HG03159 (cell line): ENCODE measurements around the gene ATP13A3.
"Not testable (repeated sequence)": the region's sequence is repeated elsewhere in the genome, so short reads cannot be mapped to it uniquely, and the experiment has no call there.

ENCODE experiments used
- ATAC-seq: cut with Tn5 transposase; IDR thresholded peaks from one replicate; pipeline ENCODE4 v1.9.1; 2021; ENCODE audit warnings: mild to moderate bottlenecking, moderate library complexity; ENCODE audit not compliant: unreplicated experiment

Gene ATP13A3

DNA sequence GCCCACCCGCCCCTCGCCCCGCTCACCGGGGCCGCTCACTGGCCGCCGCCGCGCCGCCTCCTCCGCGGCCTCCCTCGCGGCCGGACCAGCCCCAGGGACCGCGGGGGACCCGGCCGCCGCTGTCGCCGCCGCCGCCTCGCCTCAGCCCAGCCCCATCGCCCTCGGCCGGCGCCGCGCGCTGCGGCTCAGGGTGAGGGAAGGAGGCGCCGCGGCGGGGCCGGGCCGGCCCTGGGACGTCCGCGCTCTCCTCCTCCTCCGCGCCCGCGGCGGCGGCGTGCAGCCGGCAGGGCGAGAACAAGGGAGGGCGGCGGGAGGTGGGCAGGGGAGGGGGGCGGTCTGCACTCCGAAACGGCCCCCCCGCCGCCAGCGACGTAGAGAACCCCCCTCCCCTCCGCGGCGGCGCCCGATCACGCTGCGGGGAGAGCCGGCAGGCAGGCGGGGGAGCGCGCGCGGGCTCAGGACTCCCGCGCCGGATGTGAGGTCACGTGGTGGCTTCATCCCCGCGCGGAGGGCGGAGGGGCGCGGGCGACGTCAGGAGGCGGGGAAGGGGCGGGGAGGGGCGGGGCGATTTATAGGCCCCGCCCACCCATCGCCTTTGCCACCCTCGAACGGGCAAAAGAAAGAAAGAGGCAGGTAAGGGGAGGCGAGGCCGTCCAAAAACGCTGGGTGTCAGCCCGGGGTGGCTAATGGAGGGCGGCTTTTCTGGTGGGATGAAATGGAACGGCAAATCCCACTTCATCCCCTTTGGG, at the start of gene ATP13A3:
Gene ATP13A3, minus strand, starts transcription at position 463 of the 749 bp plus-strand sequence. CDS start 24,812 bp downstream, outside the sequence.
- ATAC-seq: peak; percentile 67

DNA sequence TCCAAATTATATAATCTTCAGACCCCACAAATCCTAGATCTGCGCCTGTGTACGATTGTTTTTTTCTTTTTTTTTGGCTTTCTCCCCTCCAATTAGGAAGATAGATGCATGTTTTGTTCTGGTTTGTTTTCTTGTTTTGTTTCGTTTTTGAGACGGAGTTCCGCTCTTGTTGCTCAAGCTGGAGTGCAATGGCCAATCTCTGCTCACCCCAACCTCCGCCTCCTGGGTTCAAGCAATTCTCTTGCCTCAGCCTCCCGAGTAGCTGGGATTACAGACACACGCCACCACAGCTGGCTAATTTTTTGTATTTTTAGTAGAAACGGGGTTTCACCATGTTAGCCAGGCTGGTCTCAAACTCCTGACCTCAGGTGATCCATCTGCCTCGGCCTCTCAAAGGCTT, 48.4 kb upstream of the ATP13A3 start:
- not testable (repeated sequence) for ATAC-seq

- no peak for ATAC-seq
These were observed 47.4 kb upstream of the ATP13A3 start for GRCh38 chr3:194534243-194534642.

DNA sequence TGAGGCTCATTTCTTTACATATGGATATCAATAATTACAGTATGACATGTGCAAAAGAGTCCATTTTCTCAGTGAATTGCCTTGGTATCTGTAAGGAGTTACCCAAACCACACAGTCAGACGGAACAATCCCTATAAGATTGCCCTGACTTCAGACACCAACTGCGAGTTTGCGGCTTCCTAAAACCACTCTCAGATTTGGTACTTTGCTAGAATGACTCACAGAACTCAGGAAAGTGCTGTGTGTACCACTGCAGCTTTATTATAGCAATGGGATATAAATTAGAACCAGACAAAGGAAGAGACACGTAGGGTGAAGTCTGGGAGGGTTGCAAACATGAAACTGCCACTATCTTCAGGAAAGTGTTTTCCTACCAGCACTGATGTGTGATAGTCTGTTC, 45.8 kb upstream of the ATP13A3 start:
- ATAC-seq: no peak

DNA sequence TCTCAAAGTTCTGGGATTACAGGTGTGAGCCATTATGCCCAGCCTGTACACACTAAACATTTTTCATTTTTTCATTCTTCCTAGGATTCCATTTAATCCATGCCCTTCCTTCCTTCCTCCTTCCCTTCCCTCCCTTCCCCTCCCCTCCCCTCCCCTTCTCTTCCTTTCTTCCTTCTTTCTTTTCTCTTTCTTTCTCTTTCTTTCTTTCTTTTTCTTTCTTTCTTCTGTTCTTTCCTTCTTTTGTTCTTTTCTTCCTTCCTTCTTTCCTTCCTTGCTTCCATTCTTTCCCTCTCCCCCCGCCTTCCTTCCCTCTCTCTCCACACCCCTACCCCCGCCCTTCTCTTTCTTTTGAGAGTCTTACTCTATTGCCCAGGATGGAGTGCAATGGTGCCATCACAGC, 40.9 kb upstream of the ATP13A3 start:
- no peak for ATAC-seq

- ATAC-seq: no peak
These were observed 39.4 kb upstream of the ATP13A3 start for GRCh38 chr3:194526164-194526563.

GRCh38 chr3:194522579-194523046, 35.8 kb upstream of the ATP13A3 start:
- no peak for ATAC-seq

- ATAC-seq: no peak
These were observed 34.9 kb upstream of the ATP13A3 start for GRCh38 chr3:194521510-194522260.

DNA sequence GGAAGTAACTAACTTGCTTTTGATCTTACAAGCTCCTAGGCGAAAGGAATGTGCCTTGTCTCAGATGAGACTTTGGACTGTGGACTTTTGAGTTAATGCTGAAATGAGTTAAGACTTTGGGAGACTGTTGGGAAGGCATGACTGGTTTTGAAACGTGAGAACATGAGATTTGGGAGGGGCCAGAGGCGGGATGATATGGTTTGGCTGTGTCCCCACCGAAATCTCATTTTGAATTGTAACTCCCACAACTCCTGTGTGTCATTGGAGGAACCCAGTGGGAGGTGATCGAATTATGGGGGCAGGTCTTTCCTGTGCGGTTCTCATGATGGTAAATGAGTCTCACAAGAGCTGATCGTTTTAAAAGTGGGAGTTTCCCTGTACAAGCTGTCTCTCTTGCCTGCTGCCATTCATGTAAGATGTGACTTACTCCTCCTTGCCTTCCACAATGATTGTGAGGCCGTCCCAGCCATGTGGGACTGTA, 33.9 kb upstream of the ATP13A3 start:
- not testable (repeated sequence) for ATAC-seq

- ATAC-seq: not testable (repeated sequence)
These were observed 33.4 kb upstream of the ATP13A3 start for GRCh38 chr3:194520201-194520600.

- ATAC-seq: no peak
These were observed 31.9 kb upstream of the ATP13A3 start for GRCh38 chr3:194518652-194519051.

GRCh38 chr3:194517333-194517732, 30.5 kb upstream of the ATP13A3 start:
- ATAC-seq: no peak

DNA sequence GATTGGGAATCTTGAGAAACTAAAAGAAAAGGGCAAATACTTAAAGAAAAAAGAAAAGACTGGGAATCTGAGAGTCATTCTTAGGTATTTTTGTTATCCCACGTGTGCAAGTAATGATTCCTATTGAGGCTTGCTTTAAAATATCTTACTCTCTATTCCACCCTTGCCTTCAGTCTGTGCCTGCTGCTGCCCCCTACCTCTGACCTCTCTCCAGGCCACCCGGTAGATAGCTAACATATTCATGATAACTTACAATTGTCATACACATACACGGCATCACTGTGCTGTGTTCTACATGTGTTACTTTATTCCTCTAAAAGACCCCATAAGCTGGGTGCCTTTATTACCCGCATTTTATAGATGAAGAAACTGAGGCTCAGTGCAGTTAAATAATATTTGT, 27.8 kb upstream of the ATP13A3 start:
- ATAC-seq: no peak

DNA sequence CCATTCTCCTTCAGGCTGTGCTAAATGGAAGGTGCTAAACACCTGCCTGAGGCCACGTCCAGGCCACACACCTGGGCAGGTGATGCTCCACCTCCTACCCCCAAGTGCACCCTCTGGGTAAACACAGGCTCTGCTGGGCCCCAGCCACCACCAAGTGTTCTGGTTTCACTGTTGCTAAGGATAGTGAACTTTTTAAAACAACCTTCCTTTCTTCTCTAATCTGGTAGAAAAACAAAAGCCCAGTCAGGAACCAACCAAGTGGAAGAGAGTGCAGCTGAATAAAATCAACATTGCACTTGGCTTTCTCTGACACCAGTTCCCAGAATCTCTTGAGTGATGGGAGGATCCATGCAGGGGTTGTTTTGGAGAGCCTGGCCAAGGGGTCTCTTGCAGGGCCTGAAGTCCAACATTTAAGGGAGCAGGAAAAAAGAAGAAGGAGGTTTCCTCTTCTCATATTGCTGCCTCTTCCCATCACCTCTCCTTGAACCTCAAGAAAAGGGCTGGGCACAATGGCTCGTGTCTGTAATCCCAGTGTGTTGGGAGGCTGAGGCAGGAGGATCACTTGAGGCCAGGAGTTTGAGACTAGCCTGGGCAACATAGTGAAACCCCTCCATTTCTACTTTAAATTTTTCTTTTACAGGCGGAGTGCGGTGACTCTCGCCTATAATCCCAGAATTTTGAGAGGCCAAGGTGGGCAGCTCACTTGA, 26.2 kb upstream of the ATP13A3 start:
- ATAC-seq: no peak

DNA sequence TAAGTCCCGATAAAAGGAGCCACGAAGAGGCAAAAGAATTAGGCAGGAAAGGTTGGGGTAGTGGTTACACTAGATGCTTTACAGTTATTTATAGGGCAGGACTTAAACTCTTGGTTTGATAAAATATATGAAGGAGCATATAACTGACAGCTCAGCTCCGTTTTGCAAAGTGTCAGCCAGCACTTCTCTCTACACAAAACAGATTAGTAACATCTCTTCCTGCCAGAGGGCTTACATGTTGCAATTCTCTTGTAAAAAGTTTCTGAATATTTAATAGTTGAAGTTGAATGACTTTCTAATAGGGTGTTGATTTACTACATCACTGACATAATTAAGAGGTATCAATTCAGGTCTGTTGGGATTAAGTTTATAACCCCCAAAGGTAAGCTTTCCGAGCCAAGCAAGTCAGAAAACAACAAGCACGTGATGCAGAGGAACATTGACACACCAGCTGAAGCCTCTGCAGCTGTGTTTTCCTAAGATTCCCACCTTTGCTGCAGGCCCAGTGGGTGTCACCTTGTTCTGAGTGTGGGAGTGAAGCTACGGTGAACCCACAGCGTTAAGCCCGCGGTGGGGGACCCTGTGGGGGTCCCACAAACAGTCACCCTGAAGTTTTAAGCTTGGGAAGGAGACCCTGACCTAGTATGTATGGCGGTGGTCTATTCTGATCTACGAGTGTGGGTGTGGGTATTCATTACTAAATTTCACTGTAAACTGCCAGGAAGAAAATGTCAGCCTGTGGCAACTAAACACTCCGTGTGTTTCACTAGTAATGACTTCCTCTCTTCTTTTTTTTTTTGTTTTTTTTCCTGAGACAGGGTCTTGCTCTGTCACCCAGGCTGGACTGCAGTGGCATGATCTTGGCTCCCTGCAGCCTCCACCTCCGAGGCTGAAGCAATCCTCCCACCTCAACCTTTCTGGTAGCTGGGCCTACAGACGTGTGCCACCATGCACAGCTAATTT, 22.0 kb upstream of the ATP13A3 start:
- no peak for ATAC-seq

DNA sequence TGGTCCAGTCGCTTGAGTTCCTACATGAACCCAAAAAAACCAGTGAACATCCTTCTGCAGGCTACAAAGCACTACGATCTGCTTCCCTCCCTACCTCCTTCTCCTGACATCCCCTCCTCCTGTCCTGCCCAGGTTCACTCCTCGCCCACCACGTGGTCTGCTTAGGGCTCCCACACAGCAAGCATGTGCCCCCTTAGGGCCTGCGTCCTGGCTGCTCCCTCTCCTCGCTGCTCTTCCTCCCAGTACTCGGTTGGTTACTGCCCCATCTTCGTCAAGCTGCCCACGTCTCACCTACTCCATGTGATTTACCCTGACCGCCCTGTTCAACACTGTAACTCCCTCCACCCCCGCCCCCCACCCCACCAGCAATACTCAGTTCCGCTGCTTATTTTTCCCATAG, 20.8 kb upstream of the ATP13A3 start:
- ATAC-seq: no peak

GRCh38 chr3:194505791-194506415, 19.1 kb upstream of the ATP13A3 start:
- no peak for ATAC-seq

- no peak for ATAC-seq
These were observed 18.1 kb upstream of the ATP13A3 start for GRCh38 chr3:194504861-194505260.

GRCh38 chr3:194504146-194504545, 17.3 kb upstream of the ATP13A3 start:
- no peak for ATAC-seq

- ATAC-seq: no peak
These were observed 16.3 kb upstream of the ATP13A3 start for GRCh38 chr3:194503081-194503531.
